Measurements from ENCODE around the gene AUTS2. TPM values are rescaled to one million over a fixed set of nuclear protein-coding genes. Genes with fewer than 3 reads are reported as not detected.

Gene AUTS2
- total RNA-seq, 1 experiment from 2014 or later, result 256 TPM

DNA sequence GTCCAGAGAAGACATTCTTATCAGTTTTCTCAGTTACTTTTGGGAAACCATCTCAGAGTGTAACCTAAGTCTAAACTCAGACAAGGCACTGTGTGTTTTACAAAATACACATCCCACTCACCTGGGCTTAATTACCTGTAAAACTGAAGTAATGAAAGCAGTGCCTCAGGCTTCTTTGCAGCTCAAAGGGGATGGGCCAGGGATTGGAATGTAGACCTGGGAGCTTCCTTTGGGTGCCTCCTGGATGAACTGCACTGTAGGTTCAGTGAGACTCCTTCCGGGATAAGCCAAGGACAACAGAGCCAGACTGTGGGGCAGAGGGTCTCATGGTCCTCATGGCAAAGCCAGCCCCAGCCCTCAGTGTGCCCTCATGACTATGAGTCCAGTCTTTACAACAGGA, 861.3 kb downstream of the AUTS2 start:
- Histone ChIP-seq H2BK5ac (ENCODE audit: insufficient read length, low read length) (no peak overlapping the region), H3T11ph (ENCODE audit: low read length) (no peak overlapping the region), H2BK15ac (ENCODE audit: low read depth, low read length) (no peak overlapping the region), H2AFZ (ENCODE audit: low read length) (no peak overlapping the region), H3K4me2 (ENCODE audit: insufficient read depth, insufficient read length, low read length) (no peak overlapping the region), H3K4ac (ENCODE audit: low read depth, low read length) (no peak overlapping the region), H4K8ac (replicated peaks; ENCODE audit: insufficient read length, low read depth, low read length) (no peak overlapping the region), H3K56ac (ENCODE audit: insufficient read length, low read depth, low read length) (no peak overlapping the region), H2BK12ac (ENCODE audit: insufficient read length, low read depth, low read length) (no peak overlapping the region), H3K27ac (ENCODE audit: insufficient read length, low read depth, low read length) (no peak overlapping the region), H3K27me3 (ENCODE audit: insufficient read depth, low read length) (no peaks in the 10 kb centered on the region), H3K9me3 (ENCODE audit: control insufficient read depth, low read depth, low read length) (no peaks in the 10 kb centered on the region), H3K18ac (ENCODE audit: insufficient read length, low read depth, low read length) (no peak overlapping the region), H3K14ac (ENCODE audit: insufficient read depth, low read length) (no peak overlapping the region), H4K20me1 (ENCODE audit: control insufficient read depth, insufficient read depth, insufficient read length) (no peaks in the 10 kb centered on the region), H4K5ac (ENCODE audit: insufficient read length, low read depth, low read length) (no peak overlapping the region), H2AK5ac (ENCODE audit: insufficient read length, low read length) (no peak overlapping the region), H2BK20ac (ENCODE audit: low read depth, low read length, poor library complexity, severe bottlenecking) (no peak overlapping the region), H2BK120ac (ENCODE audit: low read depth, low read length, poor library complexity, severe bottlenecking) (no peak overlapping the region), H3K9ac (ENCODE audit: extremely low read depth, insufficient read length, low read length) (no peak overlapping the region), H3K23me2 (ENCODE audit: insufficient read length, low read depth, low read length, poor library complexity, severe bottlenecking) (no peaks in the 10 kb centered on the region), H4K91ac (ENCODE audit: insufficient read length, low read depth, low read length) (no peak overlapping the region), H3K79me2 (ENCODE audit: insufficient read depth, low read length) (no peaks in the 10 kb centered on the region), H3K4me1 (ENCODE audit: insufficient read depth, low read length) (no peaks in the 10 kb centered on the region), H3K23ac (ENCODE audit: insufficient read length, low read depth, low read length) (no peak overlapping the region), H3K79me1 (ENCODE audit: insufficient read depth, low read depth, low read length, poor library complexity, severe bottlenecking) (no peaks in the 10 kb centered on the region)
- TF ChIP-seq, protein P1, sequence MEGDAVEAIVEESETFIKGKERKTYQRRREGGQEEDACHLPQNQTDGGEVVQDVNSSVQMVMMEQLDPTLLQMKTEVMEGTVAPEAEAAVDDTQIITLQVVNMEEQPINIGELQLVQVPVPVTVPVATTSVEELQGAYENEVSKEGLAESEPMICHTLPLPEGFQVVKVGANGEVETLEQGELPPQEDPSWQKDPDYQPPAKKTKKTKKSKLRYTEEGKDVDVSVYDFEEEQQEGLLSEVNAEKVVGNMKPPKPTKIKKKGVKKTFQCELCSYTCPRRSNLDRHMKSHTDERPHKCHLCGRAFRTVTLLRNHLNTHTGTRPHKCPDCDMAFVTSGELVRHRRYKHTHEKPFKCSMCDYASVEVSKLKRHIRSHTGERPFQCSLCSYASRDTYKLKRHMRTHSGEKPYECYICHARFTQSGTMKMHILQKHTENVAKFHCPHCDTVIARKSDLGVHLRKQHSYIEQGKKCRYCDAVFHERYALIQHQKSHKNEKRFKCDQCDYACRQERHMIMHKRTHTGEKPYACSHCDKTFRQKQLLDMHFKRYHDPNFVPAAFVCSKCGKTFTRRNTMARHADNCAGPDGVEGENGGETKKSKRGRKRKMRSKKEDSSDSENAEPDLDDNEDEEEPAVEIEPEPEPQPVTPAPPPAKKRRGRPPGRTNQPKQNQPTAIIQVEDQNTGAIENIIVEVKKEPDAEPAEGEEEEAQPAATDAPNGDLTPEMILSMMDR (conservative IDR thresholded peaks at IDR 0.05), result no peak
- H3K4me3 Mint-ChIP-seq, result no peak overlapping the region
- DNase-seq, result no peak
- H3K36me3 Mint-ChIP-seq (ENCODE audit: insufficient read depth in 1 of 3, low read depth in 3 of 3), result no peaks in the 10 kb centered on the region
- peaks cover 21 to 25% of the 10 kb centered on the region in 2 experiments for H3K4me1 Mint-ChIP-seq
- H3K9me3 Mint-ChIP-seq, result no peaks in the 10 kb centered on the region
- no peaks in the 10 kb centered on the region for H3K27me3 Mint-ChIP-seq (ENCODE audit: low read depth)
- WGBS (ENCODE audit: extremely low coverage, insufficient read length, low lambda C conversion rate), result no CpG with 5 or more reads among the region's 1 CpG
- H3K27ac Mint-ChIP-seq, result no peak overlapping the region

All from H9 (cell line).